ENCODE results near the gene MYB.

The MYB gene

DNA sequence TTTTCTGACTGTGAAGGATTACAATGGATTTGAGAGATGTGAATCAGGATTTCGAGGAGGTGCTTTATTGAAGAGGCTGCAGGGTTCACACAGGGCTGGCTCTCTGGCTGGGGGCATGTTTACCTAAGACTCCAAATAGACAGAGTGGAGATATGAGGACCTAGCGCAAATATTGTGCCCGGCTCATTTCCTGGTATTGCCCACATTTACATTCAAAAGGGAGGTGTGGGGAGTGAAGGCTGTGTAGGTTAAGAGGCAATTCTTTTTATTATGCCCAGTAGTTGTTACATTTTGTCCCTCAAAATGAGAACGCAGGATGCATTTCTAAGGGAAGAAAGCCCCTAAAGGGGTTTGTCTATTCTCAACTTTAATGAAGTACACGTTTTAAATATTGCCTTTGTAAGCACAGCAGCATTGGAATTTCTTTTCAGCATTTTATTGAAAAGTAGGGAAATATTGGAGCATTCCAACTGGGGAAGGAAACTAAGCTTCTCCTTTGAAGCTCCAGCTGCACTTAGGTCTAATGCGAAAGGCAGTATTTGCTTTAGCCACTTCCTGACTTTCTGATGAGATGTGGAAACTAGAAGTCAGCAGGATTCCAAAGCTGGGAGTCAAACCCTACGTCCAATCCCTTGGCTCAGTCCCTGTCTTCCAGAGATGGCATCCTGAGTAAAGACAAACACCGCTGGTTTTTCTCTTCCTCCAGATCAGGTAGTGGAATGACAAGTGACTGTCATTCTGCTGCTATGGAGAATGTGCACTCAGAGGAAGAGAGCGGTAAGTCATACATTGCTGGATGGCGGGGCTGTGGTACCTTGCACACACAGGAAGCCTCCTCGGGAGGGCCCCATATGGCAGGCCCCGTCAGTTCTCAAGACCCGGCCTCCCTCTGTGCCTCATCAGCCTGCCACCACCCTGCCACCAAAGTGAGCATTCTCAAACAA lies 70.7 kb downstream of the MYB start:
- no peak for DNase-seq

DNA sequence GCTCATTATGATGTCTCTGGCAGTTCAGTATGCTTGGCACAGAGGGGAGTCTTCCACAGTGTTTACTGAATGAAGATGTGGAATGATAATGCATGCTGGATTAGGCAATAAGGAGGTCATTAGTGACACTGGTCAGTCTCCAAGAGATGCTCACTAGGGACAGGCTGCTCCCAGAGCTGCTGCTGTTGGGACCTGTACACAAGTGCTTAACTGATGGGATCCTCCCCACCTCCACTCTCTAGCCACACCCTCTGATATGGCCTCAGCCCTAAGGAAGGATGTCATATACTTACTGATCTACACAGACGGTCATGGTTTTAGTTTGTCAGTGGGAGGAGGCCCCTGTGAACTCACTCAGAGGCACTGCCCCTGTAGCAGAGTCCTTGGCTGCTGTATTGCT lies 73.4 kb downstream of the MYB start:
- no peak for DNase-seq

DNA sequence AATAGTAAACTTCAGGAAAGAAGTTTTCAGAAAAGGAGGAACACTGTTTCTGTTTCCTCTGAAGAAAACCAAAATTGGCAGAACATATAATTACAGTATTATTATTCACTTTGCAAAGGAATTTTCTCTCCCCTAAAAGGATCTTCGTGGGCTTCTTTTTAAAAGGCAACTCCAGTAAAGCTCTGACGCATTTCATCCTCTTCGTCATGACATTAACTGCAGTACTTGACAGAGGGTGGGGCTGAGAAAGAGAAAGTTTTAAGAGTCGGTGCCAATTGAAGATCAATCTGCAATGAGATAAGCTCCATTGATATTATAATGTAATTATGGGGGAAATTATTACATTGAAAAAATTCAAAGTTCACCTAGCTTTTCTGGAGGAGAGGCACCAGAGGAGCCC lies 75.8 kb downstream of the MYB start:
- DNase-seq: no peak

DNA sequence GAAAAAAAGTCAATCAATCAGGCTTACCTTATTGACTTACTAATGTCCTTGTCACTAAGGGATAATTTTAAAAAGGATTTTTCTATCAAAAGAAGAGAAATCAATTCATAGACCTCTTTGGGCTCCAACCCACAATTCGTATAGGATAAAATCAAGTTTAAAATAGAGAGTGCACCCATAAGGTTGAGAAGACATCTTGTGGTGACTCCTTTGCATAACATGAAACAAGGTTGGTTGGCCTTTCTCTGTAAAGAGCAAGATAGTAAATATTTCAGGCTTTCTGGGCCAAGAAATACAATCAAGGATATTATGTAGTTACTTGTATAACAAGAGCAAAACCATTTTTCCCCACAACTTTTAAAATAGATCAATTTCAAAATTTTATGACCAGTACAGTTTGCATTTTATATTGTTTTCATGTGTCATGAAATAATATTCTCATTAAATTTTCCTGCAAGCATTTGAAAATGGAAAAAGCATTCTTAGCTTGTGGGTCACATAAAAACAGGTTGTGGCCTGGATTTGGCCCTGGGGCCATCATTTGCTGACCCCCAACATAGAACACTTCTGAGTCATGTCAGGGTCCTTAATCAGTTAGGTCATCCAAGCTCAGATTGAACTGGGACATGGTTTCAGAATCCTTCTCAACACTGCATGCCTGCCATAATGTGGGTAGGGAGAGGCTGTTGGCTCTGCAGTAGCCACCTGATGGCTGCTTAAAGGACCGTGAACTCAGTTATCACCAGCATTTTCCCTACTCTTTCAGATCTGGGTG lies 76.7 kb downstream of the MYB start:
- peak in 1 of 4 experiments; percentile 25 for DNase-seq

DNA sequence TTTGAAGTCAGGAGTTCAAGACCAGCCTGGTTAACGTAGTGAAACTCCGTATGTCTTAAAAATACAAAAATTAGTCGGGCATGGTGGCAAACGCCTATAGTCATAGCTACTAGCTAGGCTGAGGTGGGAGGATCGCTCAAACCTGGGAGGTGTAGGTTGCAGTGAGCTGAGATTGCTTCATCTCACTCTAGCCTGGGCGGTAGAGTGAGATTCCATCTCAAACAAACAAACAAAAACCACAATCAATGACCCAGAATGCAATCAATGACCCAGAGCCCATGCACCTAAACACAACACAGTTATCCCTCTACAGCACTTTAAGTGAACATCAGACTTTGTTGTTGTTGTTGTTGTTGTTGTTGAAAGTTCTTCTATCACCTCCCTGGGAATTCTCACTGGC lies 77.9 kb downstream of the MYB start:
- DNase-seq: no peak

DNA sequence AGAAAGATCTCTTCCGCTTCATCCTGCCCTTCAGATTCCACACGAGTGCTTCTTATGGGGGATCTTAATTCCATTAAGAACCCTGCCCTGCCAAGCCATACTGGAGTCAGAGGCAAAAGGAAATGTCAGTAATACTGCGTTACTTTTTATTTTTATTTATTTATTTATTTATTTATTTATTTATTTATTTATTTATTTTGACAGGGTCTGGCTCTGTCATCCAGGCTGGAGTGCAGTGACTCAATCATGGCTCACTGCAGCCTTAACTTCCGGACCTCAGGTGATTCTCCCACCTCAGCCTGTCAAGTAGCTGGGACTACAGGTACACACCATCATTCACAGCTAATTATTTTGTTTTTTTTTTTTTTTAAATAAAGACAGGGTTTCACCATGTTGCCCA lies 79.5 kb downstream of the MYB start:
- DNase-seq: no peak

DNA sequence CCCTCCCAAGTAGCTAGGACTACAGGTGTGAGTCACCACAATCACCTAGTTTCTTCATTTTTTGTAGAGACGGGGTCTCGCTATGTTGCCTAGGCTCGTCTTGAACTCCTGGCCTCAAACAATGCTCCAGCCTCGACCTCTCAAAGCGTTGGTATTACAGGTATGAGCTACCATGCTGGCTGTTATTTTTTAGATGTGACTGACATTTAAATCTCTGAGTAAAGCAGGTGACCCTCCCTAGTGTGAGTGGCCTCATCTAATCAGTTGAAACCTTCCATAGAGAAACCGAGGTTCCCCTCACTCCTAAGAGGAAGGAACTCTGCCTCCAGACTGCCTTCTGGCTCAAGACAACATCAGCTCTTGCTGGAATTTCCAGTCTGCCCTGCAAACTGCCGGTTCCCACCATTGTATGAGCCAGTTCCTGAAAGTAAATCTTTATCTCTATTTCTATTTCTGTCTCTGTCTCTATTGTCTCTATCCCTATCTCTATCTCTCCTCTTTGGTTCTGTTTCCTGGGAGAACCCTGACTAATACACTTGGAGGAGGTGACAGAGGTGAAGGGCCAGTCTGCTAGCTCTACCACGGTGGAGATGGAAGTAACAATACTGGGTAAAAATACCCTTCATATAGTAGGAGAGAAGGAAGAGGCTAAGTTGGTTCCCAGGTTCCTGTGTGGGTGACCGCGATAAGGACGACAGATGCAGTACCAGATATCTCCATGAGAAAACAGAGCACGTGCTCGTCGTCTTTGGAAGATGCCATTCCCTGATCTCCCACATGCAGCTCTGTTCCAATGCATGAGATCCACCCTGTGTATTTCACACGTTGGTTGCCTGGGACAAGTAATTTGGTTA lies 81.0 kb downstream of the MYB start:
- peak; percentile 12 to 56 (median 40) for DNase-seq

DNA sequence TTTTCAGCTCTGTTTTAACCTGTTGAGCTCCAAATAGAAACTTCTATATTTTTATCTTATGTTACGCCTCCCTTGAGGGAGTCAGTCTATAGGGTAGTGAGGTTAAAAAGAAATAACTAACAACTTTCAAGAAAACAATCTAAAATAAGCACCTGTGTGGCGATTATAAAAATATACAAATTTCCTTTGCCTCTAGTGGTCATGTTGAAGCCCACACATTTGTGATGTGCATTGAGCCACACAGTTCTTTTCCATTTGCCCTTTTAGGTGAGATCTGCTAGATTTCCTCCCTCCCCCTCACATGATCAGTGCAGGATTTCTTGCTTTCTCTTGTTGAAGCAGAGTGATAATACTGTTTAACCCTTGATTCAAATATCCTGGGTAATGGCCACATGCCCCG lies 84.2 kb downstream of the MYB start:
- DNase-seq: no peak

DNA sequence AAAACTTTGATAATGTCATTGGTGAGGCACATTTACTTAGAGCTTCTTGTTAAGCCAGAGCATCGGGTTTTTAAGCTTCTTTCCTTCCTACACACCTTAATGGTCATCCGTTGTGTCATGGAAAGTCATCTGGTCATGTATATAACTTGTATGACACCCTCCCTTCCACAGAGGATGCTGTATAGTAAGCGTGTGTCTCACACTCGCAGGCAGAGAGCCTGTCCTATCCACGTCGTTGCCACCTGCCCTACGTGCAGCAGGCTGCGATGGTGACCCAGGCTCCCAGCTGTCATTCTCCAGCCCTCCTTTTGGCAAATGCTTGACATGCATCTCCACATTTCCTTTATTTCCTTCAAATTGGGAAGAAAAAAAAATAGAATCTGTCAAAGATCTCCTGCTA lies 85.6 kb downstream of the MYB start:
- no peak for DNase-seq

DNA sequence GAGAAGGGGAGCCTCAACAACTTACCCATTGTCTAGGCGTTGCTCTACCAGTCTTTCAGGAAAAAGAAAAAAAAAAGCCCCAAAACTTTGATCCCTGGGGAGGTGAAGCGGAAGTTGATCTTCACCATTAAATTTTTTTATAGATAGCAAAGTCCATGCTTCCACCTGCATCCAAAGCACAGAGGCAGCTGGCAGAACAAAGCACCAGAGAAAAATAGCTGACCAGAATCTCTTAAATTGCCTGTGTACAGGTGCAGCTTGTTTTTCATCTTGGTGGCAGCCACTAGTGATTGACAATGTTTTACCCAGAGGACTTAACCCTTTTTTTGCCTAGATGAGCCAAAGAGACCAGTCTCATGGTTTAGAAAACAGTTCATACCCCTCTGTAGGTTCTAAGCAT lies 86.0 kb downstream of the MYB start:
- no peak for DNase-seq

DNA sequence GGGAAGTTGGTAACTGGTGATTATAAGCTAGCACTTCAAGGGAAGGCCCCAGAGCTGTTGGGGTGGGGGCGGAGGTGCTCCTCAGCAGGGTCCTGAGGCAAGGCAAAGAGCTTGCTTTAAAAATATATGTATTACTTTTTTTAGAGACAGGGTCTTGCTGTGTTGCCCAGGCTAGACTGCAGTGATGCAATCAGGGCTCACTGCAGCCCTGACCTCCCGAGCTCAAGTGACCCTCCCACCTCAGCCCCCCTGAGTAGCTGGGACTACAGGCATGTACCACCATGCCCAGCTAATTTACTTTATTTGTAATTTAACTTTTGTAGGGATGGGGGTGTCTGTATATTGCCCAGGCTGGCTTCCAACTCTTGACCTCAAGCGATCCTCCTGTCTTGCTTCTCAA lies 87.2 kb downstream of the MYB start:
- DNase-seq: no peak

DNA sequence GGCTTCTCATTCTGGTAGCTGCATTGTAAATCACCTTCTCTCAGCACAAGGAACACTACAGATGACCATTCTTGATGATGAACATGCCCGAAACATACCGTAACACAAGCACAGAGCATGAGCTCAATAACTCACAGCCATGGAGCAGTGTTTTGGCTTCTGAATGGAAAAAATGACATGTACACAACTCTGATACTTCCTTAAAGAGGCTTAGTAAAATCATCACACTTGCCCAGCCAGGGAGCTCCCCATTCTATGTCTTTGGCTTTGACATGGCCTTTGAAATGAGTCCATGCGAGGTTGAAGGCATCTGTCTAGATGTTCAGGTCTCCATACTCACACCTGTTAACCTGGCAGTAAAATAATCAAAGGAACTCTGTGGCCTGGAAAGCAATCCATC lies 87.6 kb downstream of the MYB start:
- DNase-seq: no peak
